H1 (cell line): ENCODE data around the gene ATXN2L. TPM values are rescaled to one million over a fixed set of nuclear protein-coding genes. Genes with fewer than 3 reads are reported as not detected.

Experiments
- CTCF ChIA-PET: fragments of 300-600 bp; sonication (Branson Sonifier 250); formaldehyde crosslinking; loops from one replicate; lab custom pipeline; 2021; ENCODE audit not compliant: partially characterized antibody; lab: Charles Lee
- POLR2A ChIA-PET: fragments of 300-600 bp; sonication (Branson Sonifier 250); formaldehyde crosslinking; loops from one replicate; lab custom pipeline; 2021; ENCODE audit warnings: inconsistent platforms; ENCODE audit not compliant: partially characterized antibody; lab: Charles Lee
- DNase-seq, 2 experiments: peaks; one replicate each; pipeline versions ENCODE4 v3.0.0 to v3.0.0-alpha.2; 2010 to 2022; ENCODE audit warnings: low spot score in 2 of 2, low read depth in 1 of 2, mixed read lengths in 1 of 2
- FAIRE-seq: peaks from 2 replicates; lab custom pipeline; 2011; peaks lifted over from hg19 to GRCh38; lab: Jason Lieb, UNC
- H2AFZ ChIP-seq: 2 replicates; pipeline ENCODE4 v1.8.1; 2012; ENCODE audit warnings: low read length, inconsistent platforms
- H2AK5ac ChIP-seq: 2 replicates; pipeline ENCODE4 v1.6.1; 2013; ENCODE audit warnings: low read depth, low read length
- H2BK120ac ChIP-seq: replicated peaks from 2 replicates; pipeline ENCODE3; 2013; ENCODE audit warnings: low read depth, low read length, inconsistent platforms
- H2BK12ac ChIP-seq: 2 replicates; pipeline ENCODE4 v1.6.1; 2013; ENCODE audit warnings: low read depth, low read length
- H2BK15ac ChIP-seq: 2 replicates; pipeline ENCODE4 v1.6.1; 2013; ENCODE audit warnings: low read length
- H2BK20ac ChIP-seq: 2 replicates; pipeline ENCODE4 v1.6.1; 2013; ENCODE audit warnings: low read length
- H2BK5ac ChIP-seq: 2 replicates; pipeline ENCODE4 v1.6.1; 2013; ENCODE audit warnings: low read depth, low read length
- H3K14ac ChIP-seq: 2 replicates; pipeline ENCODE4 v1.6.1; 2013; ENCODE audit warnings: inconsistent platforms; ENCODE audit not compliant: insufficient read length
- H3K18ac ChIP-seq: 2 replicates; pipeline ENCODE4 v1.6.1; 2013; ENCODE audit warnings: low read length; ENCODE audit errors: extremely low read depth
- H3K23ac ChIP-seq: 2 replicates; pipeline ENCODE4 v1.6.1; 2013; ENCODE audit warnings: inconsistent platforms; ENCODE audit not compliant: insufficient read length
- H3K23me2 ChIP-seq: 2 replicates; pipeline ENCODE4 v1.6.1; 2013; ENCODE audit warnings: low read depth, low read length
- H3K27ac ChIP-seq: 2 replicates; pipeline ENCODE4 v1.6.1; 2011; ENCODE audit warnings: low read depth, low read length, inconsistent platforms
- H3K27me3 ChIP-seq, 4 experiments: replicated peaks in 1 of 4; 1 replicate in 1 of 4; 2 replicates in 3 of 4; pipeline versions ENCODE4 v1.6.1 to v1.8.1; 2011 to 2013; ENCODE audit warnings: low read length in 3 of 4, mild to moderate bottlenecking in 3 of 4, inconsistent platforms in 2 of 4, mixed read lengths in 2 of 4, moderate library complexity in 1 of 4; ENCODE audit not compliant: control insufficient read depth in 3 of 4, insufficient read depth in 3 of 4; ENCODE audit errors: extremely low read depth in 1 of 4
- H3K36me3 ChIP-seq, 4 experiments: 2 replicates each; pipeline versions ENCODE4 v1.6.1 to v1.8.1; 2011 to 2013; ENCODE audit warnings: mild to moderate bottlenecking in 4 of 4, low read length in 3 of 4, moderate library complexity in 2 of 4, control low read depth in 1 of 4, inconsistent platforms in 1 of 4; ENCODE audit not compliant: insufficient read depth in 4 of 4, control insufficient read depth in 2 of 4
- H3K4ac ChIP-seq: replicated peaks from 2 replicates; pipeline ENCODE3; 2013; ENCODE audit warnings: low read length, low read depth, mixed read lengths, inconsistent platforms; ENCODE audit not compliant: insufficient read length
- H3K4me1 ChIP-seq, 4 experiments: replicated peaks in 1 of 4; 1 replicate in 1 of 4; 2 replicates in 3 of 4; pipeline versions ENCODE4 v1.6.1 to v1.8.1; 2011 to 2013; ENCODE audit warnings: low read length in 3 of 4, inconsistent platforms in 2 of 4, mixed read lengths in 1 of 4; ENCODE audit not compliant: insufficient read depth in 4 of 4, control insufficient read depth in 3 of 4
- H3K4me2 ChIP-seq, 2 experiments: 2 replicates each; pipeline versions ENCODE4 v1.6.1 to v1.8.1; 2011 to 2013; ENCODE audit warnings: low read depth in 2 of 2, low read length in 2 of 2, control low read depth in 1 of 2, inconsistent platforms in 1 of 2, mild to moderate bottlenecking in 1 of 2; ENCODE audit not compliant: insufficient read depth in 1 of 2
- H3K4me3 ChIP-seq, 4 experiments: fragments of 200-600, 300-600 bp in 1 of 4; sonication (generic), shearing (Covaris generic), sonication (Bioruptor Twin) in 1 of 4; 2 replicates each; pipeline versions ENCODE4 v1.5.1 to v1.8.1; 2011 to 2016; ENCODE audit warnings: low read length in 4 of 4, low read depth in 3 of 4, control low read depth in 2 of 4, inconsistent platforms in 2 of 4, mild to moderate bottlenecking in 2 of 4, mixed read lengths in 1 of 4, moderate library complexity in 1 of 4; ENCODE audit not compliant: insufficient read depth in 2 of 4; ENCODE audit errors: extremely low read depth in 1 of 4
- H3K56ac ChIP-seq: replicated peaks from 2 replicates; pipeline ENCODE3; 2013; ENCODE audit warnings: low read depth, mild to moderate bottlenecking, mixed read lengths, low read length, inconsistent platforms; ENCODE audit not compliant: insufficient read length
- H3K79me1 ChIP-seq: 2 replicates; pipeline ENCODE4 v1.6.1; 2013; ENCODE audit warnings: low read depth, low read length, control low read depth
- H3K79me2 ChIP-seq, 2 experiments: 2 replicates each; pipeline versions ENCODE4 v1.6.1 to v1.8.1; 2012 to 2013; ENCODE audit warnings: low read length in 2 of 2, mild to moderate bottlenecking in 2 of 2, inconsistent platforms in 1 of 2; ENCODE audit not compliant: insufficient read depth in 2 of 2, control insufficient read depth in 1 of 2
- H3K9ac ChIP-seq, 4 experiments: replicated peaks in 1 of 4; 1 replicate in 1 of 4; 2 replicates in 3 of 4; pipeline versions ENCODE4 v1.6.1 to v1.8.1; 2011 to 2013; ENCODE audit warnings: low read depth in 3 of 4, low read length in 3 of 4, control low read depth in 2 of 4, mild to moderate bottlenecking in 2 of 4, moderate library complexity in 2 of 4, inconsistent platforms in 1 of 4; ENCODE audit errors: extremely low read depth in 1 of 4
- H3K9me3 ChIP-seq, 2 experiments: 2 replicates each; pipeline versions ENCODE4 v1.6.1 to v1.8.1; 2012 to 2013; ENCODE audit warnings: mild to moderate bottlenecking in 2 of 2, moderate library complexity in 2 of 2, control low read depth in 1 of 2, inconsistent platforms in 1 of 2, low read depth in 1 of 2, low read length in 1 of 2, mixed read lengths in 1 of 2; ENCODE audit not compliant: insufficient read depth in 2 of 2
- H4K20me1 ChIP-seq, 2 experiments: replicated peaks in 1 of 2; 2 replicates each; pipeline versions ENCODE3 to v1.8.1; 2011 to 2013; ENCODE audit warnings: inconsistent platforms in 2 of 2, low read length in 2 of 2, mild to moderate bottlenecking in 1 of 2; ENCODE audit not compliant: insufficient read depth in 2 of 2, control insufficient read depth in 1 of 2
- H4K5ac ChIP-seq: 2 replicates; pipeline ENCODE4 v1.6.1; 2013; ENCODE audit warnings: low read length, low read depth, mixed read lengths, inconsistent platforms; ENCODE audit not compliant: insufficient read length
- H4K8ac ChIP-seq: 2 replicates; pipeline ENCODE4 v1.8.0; 2013; ENCODE audit warnings: mild to moderate bottlenecking, moderate library complexity, low read length, inconsistent platforms; ENCODE audit not compliant: insufficient read depth; ENCODE audit errors: extremely low read depth
- H4K91ac ChIP-seq: replicated peaks from 2 replicates; pipeline ENCODE3; 2013; ENCODE audit warnings: low read length, mixed read lengths, inconsistent platforms; ENCODE audit not compliant: insufficient read length
- CREB1 ChIP-seq: IDR thresholded peaks from 2 replicates; pipeline ENCODE4 v1.6.1; 2012; ENCODE audit warnings: inconsistent platforms
- JUND ChIP-seq: IDR thresholded peaks from 2 replicates; pipeline ENCODE4 v1.6.1; 2011; ENCODE audit warnings: mild to moderate bottlenecking, improper control_type of control experiment, low read length
- KDM1A ChIP-seq: fragments of 200-600, 300-600 bp; sonication (generic); IDR thresholded peaks from 2 replicates; pipeline ENCODE4 v1.7.1; 2016; ENCODE audit warnings: mild to moderate bottlenecking, low read length, borderline replicate concordance
- PHF8 ChIP-seq: fragments of 200-600 bp; sonication (generic); conservative IDR thresholded peaks from 2 replicates; pipeline ENCODE4 v1.7.1; 2012; ENCODE audit warnings: low read depth, mild to moderate bottlenecking, inconsistent platforms, low read length, moderate library complexity
- POLR2A ChIP-seq, 2 experiments: IDR thresholded peaks; 1 replicate in 1 of 2; 2 replicates in 1 of 2; pipeline ENCODE4 v1.6.1; 2011; ENCODE audit warnings: low read depth in 2 of 2, low read length in 2 of 2, mild to moderate bottlenecking in 2 of 2; ENCODE audit errors: control extremely low read depth in 1 of 2
- SP2 ChIP-seq: IDR thresholded peaks from 2 replicates; pipeline ENCODE4 v1.6.1; 2012; ENCODE audit warnings: mild to moderate bottlenecking, low read length, inconsistent platforms
- TAF7 ChIP-seq: optimal IDR thresholded peaks from 2 replicates; pipeline ENCODE3; 2011; ENCODE audit warnings: low read depth, mild to moderate bottlenecking, inconsistent platforms, low read length, moderate library complexity, borderline replicate concordance
- WGBS, 2 experiments: shearing (Covaris generic) in 1 of 2; methylation state at CpG; one replicate each; pipeline versions ENCODE4 v1.1.6 to v1.1.7; 2013 to 2015; ENCODE audit warnings: low lambda C conversion rate in 2 of 2, mixed read lengths in 2 of 2, inconsistent platforms in 1 of 2, low coverage in 1 of 2, missing lambda C conversion rate in 1 of 2; ENCODE audit not compliant: insufficient replicate concordance in 2 of 2, insufficient coverage in 1 of 2, insufficient read length in 1 of 2; ENCODE audit errors: extremely low coverage in 1 of 2, missing lambda C conversion rate in 1 of 2; 5-methylcytosine and 5-hydroxymethylcytosine counted together
- polyA plus RNA-seq, 7 experiments: library from polyadenylated mRNA; depleted of rRNA in 3 of 7; stranded (reverse) in 5 of 7; unstranded in 2 of 7; fragments of >200 nt in 5 of 7; fragments of 200-250 nt in 2 of 7; gene quantifications; 1 replicate in 5 of 7; 2 replicates in 1 of 7; 4 replicates in 1 of 7; pipeline versions ENCODE4 v1.2.1 to v1.2.3, GENCODE V29; 2011 to 2013; ENCODE audit warnings: missing spikeins in 2 of 7, mixed read lengths in 2 of 7
- total RNA-seq: library from RNA; stranded (reverse); fragmentation: NEBNext Ultra II Directional; extraction: Animal tissue kit (Norgen Biotek cat#: 25700); gene quantifications from 2 replicates; pipeline ENCODE4 v1.2.1, GENCODE V29; 2021
- TF ChIP-seq, protein P1 (sequence below), 3 experiments: IDR thresholded peaks; 1 replicate in 2 of 3; 2 replicates in 1 of 3; pipeline versions ENCODE4 v1.5.1 to v1.6.1; 2011; ENCODE audit warnings: low read length in 3 of 3, mild to moderate bottlenecking in 3 of 3, inconsistent platforms in 2 of 3, low read depth in 1 of 3, moderate library complexity in 1 of 3; ENCODE audit not compliant: insufficient read depth in 1 of 3; ENCODE audit errors: control extremely low read depth in 1 of 3

Gene ATXN2L
- total and polyA plus RNA-seq, 2 of the 8 experiments (the other 6 are each of a cell fraction or from before 2014, with no cell fraction given) = 79.1 to 227 TPM

- Histone ChIP-seq H3K9me3 (no peaks in the 10 kb centered on the region), H3K23me2 (peaks cover 13% of the 10 kb centered on the region), H4K20me1 (peaks cover 2% of the 10 kb centered on the region in 2 experiments), H2AK5ac (no peak overlapping the region), H3K4me1 (peaks cover 0 to 41% (median 30%) of the 10 kb centered on the region in 4 experiments; a peak in 6 of 7 replicates), H3K9ac (peak overlapping the region in 3 of 4 experiments; percentile 69 to 74 (median 74); a peak in 6 of 7 replicates), H3K56ac (peak overlapping the region; percentile 67), H4K91ac (peak overlapping the region; percentile 93), H3K4ac (peak overlapping the region; percentile 70), H3K27ac (peak overlapping the region; percentile 59; the same call in 1 of the 2 replicates), H2BK5ac (peak overlapping the region; percentile 71; the same call in 1 of the 2 replicates), H3K79me2 (no peaks in the 10 kb centered on the region), H4K8ac (peak overlapping the region; percentile 97; the same call in 1 of the 2 replicates), H4K5ac (peak overlapping the region; percentile 17), H3K14ac (no peak overlapping the region), H3K36me3 (no peaks in the 10 kb centered on the region), H3K79me1 (no peaks in the 10 kb centered on the region; the same call in none of the 2 replicates), H2BK20ac (peak overlapping the region; percentile 48; the same call in 1 of the 2 replicates), H2BK15ac (peak overlapping the region; percentile 72; the same call in 1 of the 2 replicates), H2BK12ac (peak overlapping the region; percentile 98; the same call in 1 of the 2 replicates), H2BK120ac (no peak overlapping the region), H3K27me3 (peaks cover 0 to 8% (median 7%) of the 10 kb centered on the region in 4 experiments; a peak in 2 of 7 replicates), H3K23ac (no peak overlapping the region), H2AFZ (peak overlapping the region; percentile 20; the same call in 1 of the 2 replicates), H3K4me2 (peak overlapping the region; percentile 78 to 84), H3K4me3 (peak overlapping the region; percentile 61 to 78 (median 68)), H3K18ac (peak overlapping the region; percentile 97)
- WGBS, 2 experiments = 2% methylated on average over 47 of the region's 66 CpGs; no CpG with 5 or more reads in 1 of the 2 experiments
- CTCF ChIA-PET = interaction anchor here (0.9 to 2.7 kb wide), 4 partner anchors 32 to 64 kb away, joined by 3 to 18 read pairs (median 4); no protein-coding TSS in a partner anchor
- POLR2A ChIA-PET = interaction anchor here (0.7 to 13.3 kb wide), 18 partner anchors 9 to 94 kb away, joined by 3 to 164 read pairs (median 6); partner anchors contain the start of genes ATXN2L, NFATC2IP, SH2B1 and TUFM
- DNase-seq (peak; percentile 67 to 89), FAIRE-seq (no peak)
- TF ChIP-seq POLR2A (IDR thresholded peaks at IDR 0.05; ENCODE audit: control extremely low read depth in 1 of 2, low read depth in 2 of 2, low read length in 2 of 2) (peak in 1 of 2 experiments; percentile 46; a peak in 1 of 3 replicates), PHF8 (peak; percentile 56; the same call in 1 of the 2 replicates), SP2 (no peak), TAF7 (no peak), KDM1A (no peak; the same call in 1 of the 2 replicates), CREB1 (peak; percentile 20; the same call in 1 of the 2 replicates), JUND (no peak)
- TF ChIP-seq, protein P1, sequence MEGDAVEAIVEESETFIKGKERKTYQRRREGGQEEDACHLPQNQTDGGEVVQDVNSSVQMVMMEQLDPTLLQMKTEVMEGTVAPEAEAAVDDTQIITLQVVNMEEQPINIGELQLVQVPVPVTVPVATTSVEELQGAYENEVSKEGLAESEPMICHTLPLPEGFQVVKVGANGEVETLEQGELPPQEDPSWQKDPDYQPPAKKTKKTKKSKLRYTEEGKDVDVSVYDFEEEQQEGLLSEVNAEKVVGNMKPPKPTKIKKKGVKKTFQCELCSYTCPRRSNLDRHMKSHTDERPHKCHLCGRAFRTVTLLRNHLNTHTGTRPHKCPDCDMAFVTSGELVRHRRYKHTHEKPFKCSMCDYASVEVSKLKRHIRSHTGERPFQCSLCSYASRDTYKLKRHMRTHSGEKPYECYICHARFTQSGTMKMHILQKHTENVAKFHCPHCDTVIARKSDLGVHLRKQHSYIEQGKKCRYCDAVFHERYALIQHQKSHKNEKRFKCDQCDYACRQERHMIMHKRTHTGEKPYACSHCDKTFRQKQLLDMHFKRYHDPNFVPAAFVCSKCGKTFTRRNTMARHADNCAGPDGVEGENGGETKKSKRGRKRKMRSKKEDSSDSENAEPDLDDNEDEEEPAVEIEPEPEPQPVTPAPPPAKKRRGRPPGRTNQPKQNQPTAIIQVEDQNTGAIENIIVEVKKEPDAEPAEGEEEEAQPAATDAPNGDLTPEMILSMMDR (IDR thresholded peaks at IDR 0.05; ENCODE audit: control extremely low read depth in 1 of 3, insufficient read depth in 1 of 3, low read depth in 1 of 3, low read length in 3 of 3) = no peak
These were observed 57.2 kb downstream of the ATXN2L start for GRCh38 chr16:28879841-28880588.
